ENCODE measurements around the gene PERCC1. TPM values are rescaled to one million over a fixed set of nuclear protein-coding genes. Genes with fewer than 3 reads are reported as not detected.

Gene PERCC1
- total RNA-seq, 1 donor from 2014 or later: not detected

DNA sequence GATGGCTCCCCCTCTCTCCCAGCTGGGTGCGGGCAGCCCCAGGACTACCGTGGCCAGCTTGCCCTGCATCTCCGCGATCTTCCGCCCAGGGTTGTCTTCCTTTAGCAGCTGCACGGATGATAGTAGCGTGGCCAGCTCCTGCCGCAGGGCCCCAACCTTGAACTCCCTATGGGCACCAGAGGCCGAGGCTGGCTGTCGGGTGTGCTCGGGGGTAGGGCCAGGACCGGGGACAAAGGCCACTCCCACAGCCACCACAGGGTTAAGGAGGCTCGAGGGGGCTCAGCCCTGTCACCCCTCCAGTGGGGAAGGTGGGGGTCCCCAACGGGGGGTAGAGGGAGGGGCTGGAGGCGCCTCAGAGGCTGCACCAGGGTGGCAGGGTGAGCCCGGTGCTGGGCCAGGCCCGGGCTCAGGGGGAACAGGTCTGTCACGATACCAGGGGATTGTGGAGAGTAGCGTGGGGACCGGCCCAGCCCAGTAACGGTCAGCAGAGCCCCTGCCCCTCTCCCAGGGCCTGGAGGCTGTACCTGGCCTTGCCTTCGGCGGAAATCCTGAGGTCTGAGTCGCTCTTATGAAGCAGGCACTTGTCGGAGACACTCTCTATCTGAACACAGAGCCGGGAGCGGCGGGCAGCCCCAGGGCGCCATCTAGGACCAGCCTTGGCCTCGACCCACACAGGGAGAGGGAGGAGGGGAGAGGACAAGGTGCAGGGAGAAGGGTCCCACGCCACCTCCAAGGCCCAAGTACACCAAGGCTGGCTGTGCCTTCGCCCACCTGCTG, 5.2 kb downstream of the PERCC1 start:
- Histone ChIP-seq H3K36me3 (no peaks in the 10 kb centered on the region), H3K4me3 (no peak overlapping the region), H3K9me3 (no peaks in the 10 kb centered on the region), H3K27me3 (no peaks in the 10 kb centered on the region), H3K4me1 (no peaks in the 10 kb centered on the region), H3K27ac (no peak overlapping the region)
- TF ChIP-seq POLR2AphosphoS5 (IDR thresholded peaks at IDR 0.05; ENCODE audit: insufficient read depth in 1 of 2, low read depth in 1 of 2) (no peak), CTCF (IDR thresholded peaks at IDR 0.05) (no peak), POLR2A (IDR thresholded peaks at IDR 0.05) (no peak)
- no peak for DNase-seq (ENCODE audit: extremely low spot score in 2 of 2)
- intact Hi-C loops (cut with DNase I): no loop called here

DNA sequence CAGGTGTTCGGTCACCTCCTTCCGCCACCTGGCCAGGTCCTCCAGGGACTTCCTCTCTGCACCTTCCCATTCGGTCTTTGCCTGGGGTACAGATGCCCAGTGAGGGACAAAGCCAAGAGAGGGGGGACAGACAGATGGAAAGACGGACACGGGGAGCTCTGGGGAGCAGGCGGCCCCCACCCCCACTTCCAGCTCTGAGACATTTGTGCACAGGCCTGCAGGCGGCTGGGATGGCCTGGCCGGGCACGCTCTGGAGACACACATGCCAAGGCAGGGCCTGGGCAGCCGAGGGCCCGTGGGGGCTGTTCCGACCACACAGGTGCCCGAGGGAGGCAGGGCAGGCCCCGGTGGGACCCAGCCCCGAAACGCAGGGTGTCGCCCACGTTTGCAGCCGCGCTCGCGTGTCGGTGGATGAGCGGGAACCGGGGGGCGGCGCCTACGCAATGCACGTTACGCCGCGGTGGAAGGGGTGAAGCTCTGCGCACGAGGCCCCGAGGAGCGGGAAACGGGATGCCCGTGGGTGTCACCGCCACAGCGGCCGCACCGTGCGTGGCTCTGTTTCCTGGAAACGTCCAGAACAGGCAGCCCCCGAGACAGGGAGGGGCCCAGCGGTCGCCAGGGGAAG, 6.0 kb downstream of the PERCC1 start:
- Histone ChIP-seq H3K4me3 (no peak overlapping the region), H3K9me3 (no peaks in the 10 kb centered on the region), H3K27me3 (no peaks in the 10 kb centered on the region), H3K27ac (no peak overlapping the region), H3K4me1 (no peaks in the 10 kb centered on the region), H3K36me3 (no peaks in the 10 kb centered on the region)
- intact Hi-C loops (cut with DNase I): no loop called here
- TF ChIP-seq POLR2AphosphoS5 (IDR thresholded peaks at IDR 0.05; ENCODE audit: insufficient read depth in 1 of 2, low read depth in 1 of 2) (no peak), CTCF (IDR thresholded peaks at IDR 0.05) (no peak), POLR2A (IDR thresholded peaks at IDR 0.05) (no peak)
- no peak for DNase-seq (ENCODE audit: extremely low spot score in 2 of 2)

DNA sequence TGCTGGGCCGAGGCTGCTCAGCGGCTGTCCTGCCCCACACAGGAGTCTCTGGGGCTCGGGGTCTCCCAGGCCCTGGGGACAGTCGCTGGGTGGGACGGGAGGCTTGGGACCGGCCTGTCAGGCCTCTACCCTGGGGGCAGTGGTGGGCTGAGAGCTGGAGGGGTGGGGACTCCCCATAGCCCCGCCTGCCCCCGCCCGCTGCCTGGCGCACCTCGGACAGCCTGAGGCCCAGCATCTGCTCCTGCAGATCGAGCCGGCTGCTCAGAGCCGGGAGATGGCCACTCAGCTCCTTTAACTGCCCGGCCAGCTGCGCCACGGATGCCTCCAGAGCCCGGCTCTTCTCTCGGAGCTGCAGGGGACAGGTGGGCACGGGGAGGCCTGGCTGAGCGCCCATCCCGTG, 6.7 kb downstream of the PERCC1 start:
- TF ChIP-seq CTCF (IDR thresholded peaks at IDR 0.05) (no peak), POLR2A (IDR thresholded peaks at IDR 0.05) (no peak), POLR2AphosphoS5 (IDR thresholded peaks at IDR 0.05; ENCODE audit: insufficient read depth in 1 of 2, low read depth in 1 of 2) (no peak)

GRCh38 chr16:1438229-1439057, 7.6 kb downstream of the PERCC1 start:
- Histone ChIP-seq H3K27me3 (no peaks in the 10 kb centered on the region), H3K9me3 (no peaks in the 10 kb centered on the region), H3K36me3 (no peaks in the 10 kb centered on the region), H3K4me1 (no peaks in the 10 kb centered on the region), H3K27ac (no peak overlapping the region), H3K4me3 (no peak overlapping the region)
- TF ChIP-seq CTCF (IDR thresholded peaks at IDR 0.05) (no peak), POLR2A (IDR thresholded peaks at IDR 0.05) (no peak), POLR2AphosphoS5 (IDR thresholded peaks at IDR 0.05; ENCODE audit: insufficient read depth in 1 of 2, low read depth in 1 of 2) (no peak)
- intact Hi-C loops (cut with DNase I): no loop called here
- DNase-seq (ENCODE audit: extremely low spot score in 2 of 2): no peak

More for the DNA sequence above, 6.7 kb downstream of the PERCC1 start:
- no peaks in the 10 kb centered on the region for H3K4me1 ChIP-seq
- H3K27ac ChIP-seq: no peak overlapping the region
- H3K27me3 ChIP-seq: no peaks in the 10 kb centered on the region
- DNase-seq (ENCODE audit: extremely low spot score in 2 of 2): no peak
- H3K4me3 ChIP-seq: no peak overlapping the region
- no peaks in the 10 kb centered on the region for H3K36me3 ChIP-seq
- H3K9me3 ChIP-seq: no peaks in the 10 kb centered on the region
- intact Hi-C loops (cut with DNase I): no loop called here

Measured in vagina (tissue), 2 donors.